Measurements from ENCODE around the gene LARGE1. TPM values are rescaled to one million over a fixed set of nuclear protein-coding genes. Genes with fewer than 3 reads are reported as not detected.

LARGE1 gene
- total RNA-seq, 1 donor from 2014 or later = 119 TPM

GRCh38 chr22:33803371-33804282 lies 116.6 kb downstream of the LARGE1 start:
- no peak for DNase-seq (ENCODE audit: low spot score)
- intact Hi-C loops (cut with DNase I) = no loop called here

- intact Hi-C loops (cut with DNase I) = no loop called here
- no peak for DNase-seq (ENCODE audit: low spot score)
Observed at GRCh38 chr22:33798401-33798800, 121.9 kb downstream of the LARGE1 start.

DNA sequence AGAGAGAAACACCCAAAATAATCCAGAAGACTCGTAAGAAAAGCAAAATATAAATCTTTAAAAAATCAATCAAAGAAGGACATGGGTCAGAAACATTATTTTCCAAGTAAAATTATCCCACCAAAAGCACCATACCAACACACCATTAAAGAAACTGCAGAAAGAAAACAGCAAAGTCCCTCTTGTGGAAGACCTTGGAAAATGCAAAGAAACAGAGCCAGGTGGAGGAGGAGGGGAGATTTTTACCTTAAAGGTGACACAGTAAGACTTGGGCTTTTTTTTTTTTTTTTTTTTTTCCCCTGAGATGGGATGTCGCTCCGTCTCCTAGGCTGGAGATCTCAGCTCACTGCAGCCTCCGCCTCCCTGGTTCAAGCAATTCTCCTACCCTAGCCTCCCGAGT lies 123.8 kb downstream of the LARGE1 start:
- intact Hi-C loops (cut with DNase I) = no loop called here
- DNase-seq (ENCODE audit: low spot score) = no peak

GRCh38 chr22:33793475-33793874 lies 126.8 kb downstream of the LARGE1 start:
- no peak for DNase-seq (ENCODE audit: low spot score)
- intact Hi-C loops (cut with DNase I) = no loop called here

- DNase-seq (ENCODE audit: low spot score) = no peak
- intact Hi-C loops (cut with DNase I) = no loop called here
Observed at GRCh38 chr22:33792832-33793231, 127.4 kb downstream of the LARGE1 start.

DNA sequence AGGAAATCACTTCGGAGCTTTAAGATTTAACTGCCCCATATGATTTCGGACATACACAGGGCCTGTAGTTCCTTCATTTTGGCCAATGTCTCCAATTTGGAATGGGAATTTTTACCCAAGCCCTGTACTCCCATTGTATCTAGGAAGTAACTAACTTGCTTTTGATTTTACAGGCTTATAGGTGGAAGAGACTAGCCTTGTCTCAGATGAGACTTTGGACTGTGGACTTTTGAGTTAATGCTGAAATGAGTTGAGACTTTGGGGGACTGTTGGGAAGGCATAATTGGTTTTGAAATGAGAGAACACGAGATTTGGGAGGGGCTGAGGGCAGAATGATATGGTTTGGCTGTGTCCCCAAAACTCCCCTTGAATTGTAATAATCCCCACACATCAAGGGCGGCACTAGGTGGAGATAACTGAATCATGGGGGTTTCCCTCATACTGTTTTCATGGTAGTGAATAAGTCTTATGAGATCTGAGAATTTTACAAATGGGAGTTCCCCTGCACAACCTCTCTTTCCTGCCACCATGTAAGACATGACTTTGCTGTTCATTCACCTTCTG lies 130.5 kb downstream of the LARGE1 start:
- DNase-seq (ENCODE audit: low spot score) = no peak
- intact Hi-C loops (cut with DNase I) = no loop called here

GRCh38 chr22:33788927-33789326 lies 131.3 kb downstream of the LARGE1 start:
- no peak for DNase-seq (ENCODE audit: low spot score)
- intact Hi-C loops (cut with DNase I) = no loop called here

- no peak for DNase-seq (ENCODE audit: low spot score)
- intact Hi-C loops (cut with DNase I) = no loop called here
Observed at GRCh38 chr22:33787645-33788456, 132.4 kb downstream of the LARGE1 start.

GRCh38 chr22:33786149-33786548 lies 134.1 kb downstream of the LARGE1 start:
- DNase-seq (ENCODE audit: low spot score) = no peak
- intact Hi-C loops (cut with DNase I) = no loop called here

- DNase-seq (ENCODE audit: low spot score) = no peak
- intact Hi-C loops (cut with DNase I) = no loop called here
Observed at GRCh38 chr22:33785283-33785968, 134.8 kb downstream of the LARGE1 start.

GRCh38 chr22:33781411-33781810 lies 138.9 kb downstream of the LARGE1 start:
- intact Hi-C loops (cut with DNase I) = loop anchor here (5.0 kb wide), 3 partner anchors 41 to 141 kb away; partner anchors contain the start of gene LARGE1

GRCh38 chr22:33780531-33781136 lies 139.6 kb downstream of the LARGE1 start:
- DNase-seq (ENCODE audit: low spot score) = no peak
- intact Hi-C loops (cut with DNase I) = loop anchor here (5.0 kb wide), 3 partner anchors 42 to 142 kb away; partner anchors contain the start of gene LARGE1

More at GRCh38 chr22:33781411-33781810, 138.9 kb downstream of the LARGE1 start:
- no peak for DNase-seq (ENCODE audit: low spot score)

DNA sequence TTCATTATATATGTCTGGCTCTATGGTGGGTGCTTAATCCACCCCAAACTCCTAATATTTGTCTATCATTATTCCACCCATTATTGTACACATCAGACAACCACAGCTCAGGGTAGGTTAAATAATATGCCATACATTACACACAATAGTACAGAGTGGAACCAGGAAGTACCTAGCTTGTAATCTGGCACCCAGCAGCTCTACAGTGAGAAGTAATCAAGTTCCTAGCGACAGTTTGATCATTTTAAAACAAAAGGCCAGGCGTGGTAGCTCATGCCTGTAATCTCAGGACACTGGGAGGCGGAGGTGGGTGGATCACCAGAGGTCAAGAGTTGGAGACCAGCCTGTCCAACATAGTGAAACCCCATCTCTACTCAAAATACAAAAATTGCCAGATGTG lies 141.0 kb downstream of the LARGE1 start:
- no peak for DNase-seq (ENCODE audit: low spot score)
- intact Hi-C loops (cut with DNase I) = no loop called here

DNA sequence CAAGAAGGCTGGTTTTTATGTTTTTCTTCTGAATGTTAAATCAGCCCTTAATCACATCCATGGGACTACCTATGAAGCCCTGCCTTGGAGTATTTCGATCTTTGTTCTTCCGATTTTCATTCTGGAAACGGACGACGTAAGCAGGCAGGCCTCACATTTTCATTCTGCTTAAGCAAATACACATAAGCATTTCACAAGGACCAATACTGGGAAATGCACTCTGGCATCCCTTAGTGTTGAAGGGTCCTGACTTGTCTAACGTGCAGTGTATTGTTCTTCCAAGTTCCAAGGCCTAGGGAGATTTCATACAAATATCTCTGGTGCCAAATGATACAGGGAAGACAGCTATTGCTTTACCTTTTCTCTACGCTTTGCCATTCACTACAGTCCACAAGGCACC lies 143.8 kb downstream of the LARGE1 start:
- DNase-seq (ENCODE audit: low spot score) = no peak
- intact Hi-C loops (cut with DNase I) = no loop called here

GRCh38 chr22:33774781-33775180 lies 145.5 kb downstream of the LARGE1 start:
- intact Hi-C loops (cut with DNase I) = no loop called here

GRCh38 chr22:33772745-33773144 lies 147.5 kb downstream of the LARGE1 start:
- DNase-seq (ENCODE audit: low spot score) = no peak
- intact Hi-C loops (cut with DNase I) = no loop called here

More at GRCh38 chr22:33774781-33775180, 145.5 kb downstream of the LARGE1 start:
- no peak for DNase-seq (ENCODE audit: low spot score)

- no peak for DNase-seq (ENCODE audit: low spot score)
- intact Hi-C loops (cut with DNase I) = no loop called here
Observed at GRCh38 chr22:33771136-33771535, 149.1 kb downstream of the LARGE1 start.

DNA sequence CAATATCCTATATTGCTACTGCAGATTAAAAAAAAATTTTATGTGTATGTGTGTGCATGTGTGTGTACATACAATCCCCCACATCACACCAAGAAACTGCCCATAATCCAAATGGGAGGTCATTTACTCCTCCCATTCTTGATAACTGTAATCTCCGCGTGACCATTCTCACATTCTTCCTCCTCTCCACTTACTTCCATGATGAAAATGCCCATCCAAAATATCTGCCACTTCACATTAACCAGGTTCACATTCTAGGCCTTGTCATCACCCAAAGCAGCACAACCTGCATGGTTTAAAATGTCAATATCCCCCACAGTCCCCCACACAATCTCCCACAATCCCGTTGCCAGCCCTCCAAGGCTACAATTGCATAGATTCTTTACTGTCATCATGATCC lies 149.6 kb downstream of the LARGE1 start:
- intact Hi-C loops (cut with DNase I) = no loop called here
- DNase-seq (ENCODE audit: low spot score) = no peak

- intact Hi-C loops (cut with DNase I) = no loop called here
- no peak for DNase-seq (ENCODE audit: low spot score)
Observed at GRCh38 chr22:33766091-33766490, 154.2 kb downstream of the LARGE1 start.
